Effector memory CD8-positive, alpha-beta T cell (primary cell): ENCODE measurements around the gene LRIG1.

Experiments
- ATAC-seq: fragments of 150-1000 bp; cut with Tn5 transposase; replicated peaks from 2 replicates; pipeline ENCODE4 v1.10.0; 2021; ENCODE audit warnings: mild to moderate bottlenecking, moderate library complexity
- DNase-seq, 3 experiments: peaks; one replicate each; pipeline ENCODE4 v3.0.0; 2021
- H3K27ac Mint-ChIP-seq, 2 donors: one replicate each; pipeline ENCODE4 v1.8.0; 2022; ENCODE audit warnings: mild to moderate bottlenecking in 2 of 2, mixed read lengths in 2 of 2, moderate library complexity in 2 of 2
- H3K27me3 Mint-ChIP-seq, 2 donors: one replicate each; pipeline ENCODE4 v1.8.0; 2022; ENCODE audit warnings: mixed read lengths in 2 of 2
- H3K36me3 Mint-ChIP-seq: one replicate; pipeline ENCODE4 v1.8.0; 2022; ENCODE audit warnings: mild to moderate bottlenecking, moderate library complexity, mixed read lengths; ENCODE audit not compliant: insufficient read depth
- H3K4me1 Mint-ChIP-seq, 2 donors: one replicate each; pipeline ENCODE4 v1.8.0; 2022; ENCODE audit warnings: low read depth in 2 of 2, mixed read lengths in 2 of 2
- H3K4me3 Mint-ChIP-seq, 2 donors: one replicate each; pipeline ENCODE4 v1.8.0; 2022; ENCODE audit warnings: mild to moderate bottlenecking in 2 of 2, mixed read lengths in 2 of 2, moderate library complexity in 2 of 2
- H3K9me3 Mint-ChIP-seq, 2 donors: one replicate each; pipeline ENCODE4 v1.8.0; 2022; ENCODE audit warnings: mixed read lengths in 2 of 2
- total RNA-seq, 9 experiments: gene quantifications; one replicate each; lab custom pipeline; 2026; lab: John Stamatoyannopoulos, UW

Gene LRIG1
- 94.1 to 489 (median 208) reads per million in 9 experiments for total RNA-seq

- no peaks in the 10 kb centered on the region for H3K9me3 Mint-ChIP-seq
- H3K4me1 Mint-ChIP-seq = peaks cover 42 to 44% of the 10 kb centered on the region in 2 donors
- peak; percentile 95 to 97 (median 96) for DNase-seq
- peaks cover 19% of the 10 kb centered on the region for H3K36me3 Mint-ChIP-seq
- H3K27ac Mint-ChIP-seq = peak within 1 kb of the TSS; percentile 60 to 75
- ATAC-seq = peak; percentile 90
- no peaks in the 10 kb centered on the region for H3K27me3 Mint-ChIP-seq
- peak within 1 kb of the TSS; percentile 87 to 92 for H3K4me3 Mint-ChIP-seq
These were observed at the start of gene LRIG1 for GRCh38 chr3:66500576-66501482. Gene LRIG1, minus strand, starts transcription at chr3:66501022. Its CDS starts 615 bp downstream, at chr3:66500407.

GRCh38 chr3:66544619-66545429, 44.0 kb upstream of the LRIG1 start:
- Mint-ChIP-seq H3K4me3 (no peak overlapping the region), H3K27me3 (no peaks in the 10 kb centered on the region), H3K36me3 (no peaks in the 10 kb centered on the region), H3K27ac (no peak overlapping the region), H3K9me3 (no peaks in the 10 kb centered on the region), H3K4me1 (no peaks in the 10 kb centered on the region)
- DNase-seq (no peak), ATAC-seq (no peak)

- no peak for DNase-seq
- Mint-ChIP-seq H3K4me1 (no peaks in the 10 kb centered on the region), H3K36me3 (no peaks in the 10 kb centered on the region), H3K9me3 (no peaks in the 10 kb centered on the region), H3K27ac (no peak overlapping the region), H3K27me3 (no peaks in the 10 kb centered on the region), H3K4me3 (no peak overlapping the region)
- ATAC-seq = no peak
These were observed 41.3 kb upstream of the LRIG1 start for GRCh38 chr3:66542153-66542552.

- ATAC-seq (no peak), DNase-seq (no peak)
- Mint-ChIP-seq H3K9me3 (no peaks in the 10 kb centered on the region), H3K27me3 (peaks cover 0 to 1% of the 10 kb centered on the region in 2 donors), H3K27ac (peak overlapping the region in 1 of 2 donors; percentile 87), H3K36me3 (no peaks in the 10 kb centered on the region), H3K4me1 (no peaks in the 10 kb centered on the region), H3K4me3 (no peak overlapping the region)
These were observed 38.7 kb upstream of the LRIG1 start for GRCh38 chr3:66539466-66539989.

- Mint-ChIP-seq H3K4me1 (no peaks in the 10 kb centered on the region), H3K27ac (no peak overlapping the region), H3K4me3 (no peak overlapping the region), H3K9me3 (no peaks in the 10 kb centered on the region), H3K36me3 (no peaks in the 10 kb centered on the region), H3K27me3 (peaks cover 0 to 8% of the 10 kb centered on the region in 2 donors)
- ATAC-seq (no peak), DNase-seq (no peak)
These were observed 37.6 kb upstream of the LRIG1 start for GRCh38 chr3:66538390-66538789.

- Mint-ChIP-seq H3K4me3 (no peak overlapping the region), H3K4me1 (no peaks in the 10 kb centered on the region), H3K9me3 (no peaks in the 10 kb centered on the region), H3K36me3 (no peaks in the 10 kb centered on the region), H3K27ac (no peak overlapping the region), H3K27me3 (peaks cover 0 to 8% of the 10 kb centered on the region in 2 donors)
- DNase-seq (no peak), ATAC-seq (no peak)
These were observed 36.9 kb upstream of the LRIG1 start for GRCh38 chr3:66537735-66538134.

- Mint-ChIP-seq H3K4me1 (no peaks in the 10 kb centered on the region), H3K36me3 (no peaks in the 10 kb centered on the region), H3K27me3 (peaks cover 0 to 8% of the 10 kb centered on the region in 2 donors), H3K4me3 (no peak overlapping the region), H3K9me3 (no peaks in the 10 kb centered on the region), H3K27ac (no peak overlapping the region)
- DNase-seq (no peak), ATAC-seq (no peak)
These were observed 36.0 kb upstream of the LRIG1 start for GRCh38 chr3:66536791-66537190.

- peaks cover 0 to 8% of the 10 kb centered on the region in 2 donors for H3K27me3 Mint-ChIP-seq
- no peak for ATAC-seq
These were observed 33.6 kb upstream of the LRIG1 start for GRCh38 chr3:66534304-66534845.

GRCh38 chr3:66532613-66533012, 31.8 kb upstream of the LRIG1 start:
- Mint-ChIP-seq H3K9me3 (no peaks in the 10 kb centered on the region), H3K36me3 (no peaks in the 10 kb centered on the region), H3K4me3 (no peak overlapping the region), H3K4me1 (no peaks in the 10 kb centered on the region), H3K27me3 (peaks cover 0 to 11% of the 10 kb centered on the region in 2 donors), H3K27ac (no peak overlapping the region)
- no peak for ATAC-seq
- no peak for DNase-seq

More at GRCh38 chr3:66534304-66534845, 33.6 kb upstream of the LRIG1 start:
- no peaks in the 10 kb centered on the region for H3K36me3 Mint-ChIP-seq
- H3K4me3 Mint-ChIP-seq = no peak overlapping the region
- no peak for DNase-seq
- no peaks in the 10 kb centered on the region for H3K4me1 Mint-ChIP-seq
- no peak overlapping the region for H3K27ac Mint-ChIP-seq
- H3K9me3 Mint-ChIP-seq = no peaks in the 10 kb centered on the region

- H3K27ac Mint-ChIP-seq = no peak overlapping the region
- ATAC-seq (no peak), DNase-seq (no peak)
- no peaks in the 10 kb centered on the region for H3K9me3 Mint-ChIP-seq
- no peak overlapping the region for H3K4me3 Mint-ChIP-seq
- no peaks in the 10 kb centered on the region for H3K36me3 Mint-ChIP-seq
- no peaks in the 10 kb centered on the region for H3K4me1 Mint-ChIP-seq
- peaks cover 0 to 15% of the 10 kb centered on the region in 2 donors for H3K27me3 Mint-ChIP-seq
These were observed 31.4 kb upstream of the LRIG1 start for GRCh38 chr3:66532160-66532587.

- no peaks in the 10 kb centered on the region for H3K9me3 Mint-ChIP-seq
- H3K27me3 Mint-ChIP-seq = peaks cover 1 to 20% of the 10 kb centered on the region in 2 donors
- no peaks in the 10 kb centered on the region for H3K36me3 Mint-ChIP-seq
- ATAC-seq (no peak), DNase-seq (no peak)
- no peaks in the 10 kb centered on the region for H3K4me1 Mint-ChIP-seq
- no peak overlapping the region for H3K27ac Mint-ChIP-seq
- H3K4me3 Mint-ChIP-seq = no peak overlapping the region
These were observed 30.4 kb upstream of the LRIG1 start for GRCh38 chr3:66531256-66531655.

- peaks cover 22 to 29% of the 10 kb centered on the region in 2 donors for H3K27me3 Mint-ChIP-seq
- H3K27ac Mint-ChIP-seq = no peak overlapping the region
- H3K4me1 Mint-ChIP-seq = no peaks in the 10 kb centered on the region
- no peaks in the 10 kb centered on the region for H3K36me3 Mint-ChIP-seq
- ATAC-seq (no peak), DNase-seq (no peak)
- no peaks in the 10 kb centered on the region for H3K9me3 Mint-ChIP-seq
- no peak overlapping the region for H3K4me3 Mint-ChIP-seq
These were observed 26.4 kb upstream of the LRIG1 start for GRCh38 chr3:66527246-66527645.

GRCh38 chr3:66525771-66526170, 24.9 kb upstream of the LRIG1 start:
- H3K27ac Mint-ChIP-seq = no peak overlapping the region
- no peaks in the 10 kb centered on the region for H3K9me3 Mint-ChIP-seq
- H3K4me3 Mint-ChIP-seq = no peak overlapping the region
- ATAC-seq (no peak), DNase-seq (no peak)
- H3K4me1 Mint-ChIP-seq = no peaks in the 10 kb centered on the region
- H3K27me3 Mint-ChIP-seq = peaks cover 22 to 29% of the 10 kb centered on the region in 2 donors
- H3K36me3 Mint-ChIP-seq = no peaks in the 10 kb centered on the region
